C4-2B (cell line): Measurements from ENCODE around the gene PHF12.

Source experiments
- CTCF ChIP-seq: fragments of 450-650 bp; conservative IDR thresholded peaks from 2 replicates; pipeline ENCODE4 v1.5.1; 2017; ENCODE audit warnings: mild to moderate bottlenecking
- ZFX ChIP-seq: fragments of 450-650 bp; IDR thresholded peaks from 2 replicates; pipeline ENCODE4 v1.6.1; 2017

- TF ChIP-seq CTCF (no peak), ZFX (no peak)
Observed at GRCh38 chr17:28857905-28858800, 93.2 kb downstream of the PHF12 start.
